ENCODE measurements around the gene NAPB.

- TF ChIP-seq, protein P1, sequence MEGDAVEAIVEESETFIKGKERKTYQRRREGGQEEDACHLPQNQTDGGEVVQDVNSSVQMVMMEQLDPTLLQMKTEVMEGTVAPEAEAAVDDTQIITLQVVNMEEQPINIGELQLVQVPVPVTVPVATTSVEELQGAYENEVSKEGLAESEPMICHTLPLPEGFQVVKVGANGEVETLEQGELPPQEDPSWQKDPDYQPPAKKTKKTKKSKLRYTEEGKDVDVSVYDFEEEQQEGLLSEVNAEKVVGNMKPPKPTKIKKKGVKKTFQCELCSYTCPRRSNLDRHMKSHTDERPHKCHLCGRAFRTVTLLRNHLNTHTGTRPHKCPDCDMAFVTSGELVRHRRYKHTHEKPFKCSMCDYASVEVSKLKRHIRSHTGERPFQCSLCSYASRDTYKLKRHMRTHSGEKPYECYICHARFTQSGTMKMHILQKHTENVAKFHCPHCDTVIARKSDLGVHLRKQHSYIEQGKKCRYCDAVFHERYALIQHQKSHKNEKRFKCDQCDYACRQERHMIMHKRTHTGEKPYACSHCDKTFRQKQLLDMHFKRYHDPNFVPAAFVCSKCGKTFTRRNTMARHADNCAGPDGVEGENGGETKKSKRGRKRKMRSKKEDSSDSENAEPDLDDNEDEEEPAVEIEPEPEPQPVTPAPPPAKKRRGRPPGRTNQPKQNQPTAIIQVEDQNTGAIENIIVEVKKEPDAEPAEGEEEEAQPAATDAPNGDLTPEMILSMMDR (IDR thresholded peaks at IDR 0.05; ENCODE audit: insufficient read depth, low read depth, low read length), result no peak
- no peak for TF ChIP-seq EZH2 (IDR thresholded peaks at IDR 0.05; ENCODE audit: insufficient read depth, low read length)
These were observed 29.5 kb downstream of the NAPB start for GRCh38 chr20:23391707-23392310.

All from astrocyte (in vitro differentiated cells and primary cell).